H1 (cell line): ENCODE results near the gene TBC1D16. TPM values are rescaled to one million over a fixed set of nuclear protein-coding genes. Genes with fewer than 3 reads are reported as not detected.

Experiments
- CTCF ChIA-PET: fragments of 300-600 bp; sonication (Branson Sonifier 250); formaldehyde crosslinking; loops from one replicate; lab custom pipeline; 2021; ENCODE audit not compliant: partially characterized antibody; lab: Charles Lee
- POLR2A ChIA-PET: fragments of 300-600 bp; sonication (Branson Sonifier 250); formaldehyde crosslinking; loops from one replicate; lab custom pipeline; 2021; ENCODE audit warnings: inconsistent platforms; ENCODE audit not compliant: partially characterized antibody; lab: Charles Lee
- DNase-seq, 2 experiments: peaks; one replicate each; pipeline versions ENCODE4 v3.0.0 to v3.0.0-alpha.2; 2010 to 2022; ENCODE audit warnings: low spot score in 2 of 2, low read depth in 1 of 2, mixed read lengths in 1 of 2
- FAIRE-seq: peaks from 2 replicates; lab custom pipeline; 2011; peaks lifted over from hg19 to GRCh38; lab: Jason Lieb, UNC
- H2AFZ ChIP-seq: 2 replicates; pipeline ENCODE4 v1.8.1; 2012; ENCODE audit warnings: low read length, inconsistent platforms
- H2AK5ac ChIP-seq: 2 replicates; pipeline ENCODE4 v1.6.1; 2013; ENCODE audit warnings: low read depth, low read length
- H2BK120ac ChIP-seq: replicated peaks from 2 replicates; pipeline ENCODE3; 2013; ENCODE audit warnings: low read depth, low read length, inconsistent platforms
- H2BK12ac ChIP-seq: 2 replicates; pipeline ENCODE4 v1.6.1; 2013; ENCODE audit warnings: low read depth, low read length
- H2BK15ac ChIP-seq: 2 replicates; pipeline ENCODE4 v1.6.1; 2013; ENCODE audit warnings: low read length
- H2BK20ac ChIP-seq: 2 replicates; pipeline ENCODE4 v1.6.1; 2013; ENCODE audit warnings: low read length
- H2BK5ac ChIP-seq: 2 replicates; pipeline ENCODE4 v1.6.1; 2013; ENCODE audit warnings: low read depth, low read length
- H3K14ac ChIP-seq: 2 replicates; pipeline ENCODE4 v1.6.1; 2013; ENCODE audit warnings: inconsistent platforms; ENCODE audit not compliant: insufficient read length
- H3K18ac ChIP-seq: 2 replicates; pipeline ENCODE4 v1.6.1; 2013; ENCODE audit warnings: low read length; ENCODE audit errors: extremely low read depth
- H3K23ac ChIP-seq: 2 replicates; pipeline ENCODE4 v1.6.1; 2013; ENCODE audit warnings: inconsistent platforms; ENCODE audit not compliant: insufficient read length
- H3K23me2 ChIP-seq: 2 replicates; pipeline ENCODE4 v1.6.1; 2013; ENCODE audit warnings: low read depth, low read length
- H3K27ac ChIP-seq: 2 replicates; pipeline ENCODE4 v1.6.1; 2011; ENCODE audit warnings: low read depth, low read length, inconsistent platforms
- H3K27me3 ChIP-seq, 4 experiments: replicated peaks in 1 of 4; 1 replicate in 1 of 4; 2 replicates in 3 of 4; pipeline versions ENCODE4 v1.6.1 to v1.8.1; 2011 to 2013; ENCODE audit warnings: low read length in 3 of 4, mild to moderate bottlenecking in 3 of 4, inconsistent platforms in 2 of 4, mixed read lengths in 2 of 4, moderate library complexity in 1 of 4; ENCODE audit not compliant: control insufficient read depth in 3 of 4, insufficient read depth in 3 of 4; ENCODE audit errors: extremely low read depth in 1 of 4
- H3K36me3 ChIP-seq, 4 experiments: 2 replicates each; pipeline versions ENCODE4 v1.6.1 to v1.8.1; 2011 to 2013; ENCODE audit warnings: mild to moderate bottlenecking in 4 of 4, low read length in 3 of 4, moderate library complexity in 2 of 4, control low read depth in 1 of 4, inconsistent platforms in 1 of 4; ENCODE audit not compliant: insufficient read depth in 4 of 4, control insufficient read depth in 2 of 4
- H3K4ac ChIP-seq: replicated peaks from 2 replicates; pipeline ENCODE3; 2013; ENCODE audit warnings: low read length, low read depth, mixed read lengths, inconsistent platforms; ENCODE audit not compliant: insufficient read length
- H3K4me1 ChIP-seq, 4 experiments: replicated peaks in 1 of 4; 1 replicate in 1 of 4; 2 replicates in 3 of 4; pipeline versions ENCODE4 v1.6.1 to v1.8.1; 2011 to 2013; ENCODE audit warnings: low read length in 3 of 4, inconsistent platforms in 2 of 4, mixed read lengths in 1 of 4; ENCODE audit not compliant: insufficient read depth in 4 of 4, control insufficient read depth in 3 of 4
- H3K4me2 ChIP-seq, 2 experiments: 2 replicates each; pipeline versions ENCODE4 v1.6.1 to v1.8.1; 2011 to 2013; ENCODE audit warnings: low read depth in 2 of 2, low read length in 2 of 2, control low read depth in 1 of 2, inconsistent platforms in 1 of 2, mild to moderate bottlenecking in 1 of 2; ENCODE audit not compliant: insufficient read depth in 1 of 2
- H3K4me3 ChIP-seq, 4 experiments: fragments of 200-600, 300-600 bp in 1 of 4; sonication (generic), shearing (Covaris generic), sonication (Bioruptor Twin) in 1 of 4; 2 replicates each; pipeline versions ENCODE4 v1.5.1 to v1.8.1; 2011 to 2016; ENCODE audit warnings: low read length in 4 of 4, low read depth in 3 of 4, control low read depth in 2 of 4, inconsistent platforms in 2 of 4, mild to moderate bottlenecking in 2 of 4, mixed read lengths in 1 of 4, moderate library complexity in 1 of 4; ENCODE audit not compliant: insufficient read depth in 2 of 4; ENCODE audit errors: extremely low read depth in 1 of 4
- H3K56ac ChIP-seq: replicated peaks from 2 replicates; pipeline ENCODE3; 2013; ENCODE audit warnings: low read depth, mild to moderate bottlenecking, mixed read lengths, low read length, inconsistent platforms; ENCODE audit not compliant: insufficient read length
- H3K79me1 ChIP-seq: 2 replicates; pipeline ENCODE4 v1.6.1; 2013; ENCODE audit warnings: low read depth, low read length, control low read depth
- H3K79me2 ChIP-seq, 2 experiments: 2 replicates each; pipeline versions ENCODE4 v1.6.1 to v1.8.1; 2012 to 2013; ENCODE audit warnings: low read length in 2 of 2, mild to moderate bottlenecking in 2 of 2, inconsistent platforms in 1 of 2; ENCODE audit not compliant: insufficient read depth in 2 of 2, control insufficient read depth in 1 of 2
- H3K9ac ChIP-seq, 4 experiments: replicated peaks in 1 of 4; 1 replicate in 1 of 4; 2 replicates in 3 of 4; pipeline versions ENCODE4 v1.6.1 to v1.8.1; 2011 to 2013; ENCODE audit warnings: low read depth in 3 of 4, low read length in 3 of 4, control low read depth in 2 of 4, mild to moderate bottlenecking in 2 of 4, moderate library complexity in 2 of 4, inconsistent platforms in 1 of 4; ENCODE audit errors: extremely low read depth in 1 of 4
- H3K9me3 ChIP-seq, 2 experiments: 2 replicates each; pipeline versions ENCODE4 v1.6.1 to v1.8.1; 2012 to 2013; ENCODE audit warnings: mild to moderate bottlenecking in 2 of 2, moderate library complexity in 2 of 2, control low read depth in 1 of 2, inconsistent platforms in 1 of 2, low read depth in 1 of 2, low read length in 1 of 2, mixed read lengths in 1 of 2; ENCODE audit not compliant: insufficient read depth in 2 of 2
- H4K20me1 ChIP-seq, 2 experiments: replicated peaks in 1 of 2; 2 replicates each; pipeline versions ENCODE3 to v1.8.1; 2011 to 2013; ENCODE audit warnings: inconsistent platforms in 2 of 2, low read length in 2 of 2, mild to moderate bottlenecking in 1 of 2; ENCODE audit not compliant: insufficient read depth in 2 of 2, control insufficient read depth in 1 of 2
- H4K5ac ChIP-seq: 2 replicates; pipeline ENCODE4 v1.6.1; 2013; ENCODE audit warnings: low read length, low read depth, mixed read lengths, inconsistent platforms; ENCODE audit not compliant: insufficient read length
- H4K8ac ChIP-seq: 2 replicates; pipeline ENCODE4 v1.8.0; 2013; ENCODE audit warnings: mild to moderate bottlenecking, moderate library complexity, low read length, inconsistent platforms; ENCODE audit not compliant: insufficient read depth; ENCODE audit errors: extremely low read depth
- H4K91ac ChIP-seq: replicated peaks from 2 replicates; pipeline ENCODE3; 2013; ENCODE audit warnings: low read length, mixed read lengths, inconsistent platforms; ENCODE audit not compliant: insufficient read length
- JUN ChIP-seq: IDR thresholded peaks from 2 replicates; pipeline ENCODE4 v1.6.1; 2011; ENCODE audit warnings: low read depth, mild to moderate bottlenecking, improper control_type of control experiment, low read length
- KDM1A ChIP-seq: fragments of 200-600, 300-600 bp; sonication (generic); IDR thresholded peaks from 2 replicates; pipeline ENCODE4 v1.7.1; 2016; ENCODE audit warnings: mild to moderate bottlenecking, low read length, borderline replicate concordance
- MAX ChIP-seq: IDR thresholded peaks from 2 replicates; pipeline ENCODE4 v1.6.1; 2012; ENCODE audit warnings: inconsistent platforms
- NRF1 ChIP-seq: IDR thresholded peaks from 2 replicates; pipeline ENCODE4 v1.6.1; 2011; ENCODE audit warnings: mild to moderate bottlenecking, low read depth, low read length, improper control_type of control experiment
- POLR2AphosphoS5 ChIP-seq: IDR thresholded peaks from 2 replicates; pipeline ENCODE4 v1.6.1; 2011; ENCODE audit warnings: low read depth, low read length
- TAF7 ChIP-seq: optimal IDR thresholded peaks from 2 replicates; pipeline ENCODE3; 2011; ENCODE audit warnings: low read depth, mild to moderate bottlenecking, inconsistent platforms, low read length, moderate library complexity, borderline replicate concordance
- WGBS, 2 experiments: shearing (Covaris generic) in 1 of 2; methylation state at CpG; one replicate each; pipeline versions ENCODE4 v1.1.6 to v1.1.7; 2013 to 2015; ENCODE audit warnings: low lambda C conversion rate in 2 of 2, mixed read lengths in 2 of 2, inconsistent platforms in 1 of 2, low coverage in 1 of 2, missing lambda C conversion rate in 1 of 2; ENCODE audit not compliant: insufficient replicate concordance in 2 of 2, insufficient coverage in 1 of 2, insufficient read length in 1 of 2; ENCODE audit errors: extremely low coverage in 1 of 2, missing lambda C conversion rate in 1 of 2; 5-methylcytosine and 5-hydroxymethylcytosine counted together
- polyA plus RNA-seq, 7 experiments: library from polyadenylated mRNA; depleted of rRNA in 3 of 7; stranded (reverse) in 5 of 7; unstranded in 2 of 7; fragments of >200 nt in 5 of 7; fragments of 200-250 nt in 2 of 7; gene quantifications; 1 replicate in 5 of 7; 2 replicates in 1 of 7; 4 replicates in 1 of 7; pipeline versions ENCODE4 v1.2.1 to v1.2.3, GENCODE V29; 2011 to 2013; ENCODE audit warnings: missing spikeins in 2 of 7, mixed read lengths in 2 of 7
- total RNA-seq: library from RNA; stranded (reverse); fragmentation: NEBNext Ultra II Directional; extraction: Animal tissue kit (Norgen Biotek cat#: 25700); gene quantifications from 2 replicates; pipeline ENCODE4 v1.2.1, GENCODE V29; 2021

TBC1D16 gene
- total and polyA plus RNA-seq, 2 of the 8 experiments (the other 6 are each of a cell fraction or from before 2014, with no cell fraction given): 21.1 to 109 TPM

- CTCF ChIA-PET: interaction anchor here (0.9 to 2.1 kb wide), 4 partner anchors 9 to 97 kb away, joined by 3 to 7 read pairs (median 4); no protein-coding TSS in a partner anchor
- Histone ChIP-seq H3K4ac (peak overlapping the region; percentile 85), H3K79me2 (no peaks in the 10 kb centered on the region)
Measured at GRCh38 chr17:79932451-79933306, 103.0 kb downstream of the TBC1D16 start.

More at GRCh38 chr17:79932451-79933306, 103.0 kb downstream of the TBC1D16 start:
- WGBS, 2 experiments: 55% methylated on average over 10 of the region's 10 CpGs; no CpG with 5 or more reads in 1 of the 2 experiments
- TF ChIP-seq JUN (no peak), POLR2AphosphoS5 (no peak; the same call in 1 of the 2 replicates), KDM1A (no peak), MAX (no peak; the same call in 1 of the 2 replicates), TAF7 (no peak), NRF1 (no peak)
- no peak overlapping the region for H3K56ac ChIP-seq
- H3K4me1 ChIP-seq: peaks cover 3 to 41% (median 27%) of the 10 kb centered on the region in 4 experiments
- peaks cover 0 to 5% (median 1%) of the 10 kb centered on the region in 4 experiments; a peak in 2 of 7 replicates for H3K27me3 ChIP-seq
- H4K5ac ChIP-seq: no peak overlapping the region
- no peak overlapping the region for H3K14ac ChIP-seq
- H2AFZ ChIP-seq: no peak overlapping the region
- H2BK20ac ChIP-seq: no peak overlapping the region
- no peak overlapping the region for H4K8ac ChIP-seq
- H4K91ac ChIP-seq: peak overlapping the region; percentile 76
- no peak overlapping the region for H3K4me3 ChIP-seq
- H3K79me1 ChIP-seq: no peaks in the 10 kb centered on the region
- H3K23me2 ChIP-seq: peaks cover 4% of the 10 kb centered on the region; the same call in 1 of the 2 replicates
- no peak for DNase-seq
- H3K27ac ChIP-seq: no peak overlapping the region
- peak overlapping the region; percentile 47; the same call in 1 of the 2 replicates for H2AK5ac ChIP-seq
- H3K36me3 ChIP-seq: no peaks in the 10 kb centered on the region
- peaks cover 0 to 2% of the 10 kb centered on the region in 2 experiments for H4K20me1 ChIP-seq
- H2BK12ac ChIP-seq: no peak overlapping the region
- no peak overlapping the region for H3K4me2 ChIP-seq
- H2BK120ac ChIP-seq: peak overlapping the region; percentile 66
- no peak for FAIRE-seq
- no peak overlapping the region for H3K9ac ChIP-seq
- H2BK5ac ChIP-seq: peak overlapping the region; percentile 45; the same call in 1 of the 2 replicates
- H3K23ac ChIP-seq: no peak overlapping the region
- POLR2A ChIA-PET: interaction anchor here (0.9 to 2.8 kb wide), 10 partner anchors 8 to 75 kb away, joined by 3 to 19 read pairs (median 4); no protein-coding TSS in a partner anchor
- no peaks in the 10 kb centered on the region for H3K9me3 ChIP-seq
- H2BK15ac ChIP-seq: 0 out of 2 replicates have a peak overlapping the region, but pooled peaks have one; percentile 10
- H3K18ac ChIP-seq: 0 out of 2 replicates have a peak overlapping the region, but pooled peaks have one; percentile 13
